SH-SY5Y (cell line): ENCODE results near the gene LARP1.

Source experiments
- GATA2 ChIP-seq: IDR thresholded peaks from 2 replicates; pipeline ENCODE4 v1.6.1; 2011; ENCODE audit warnings: mild to moderate bottlenecking, low read depth, low read length
- GATA3 ChIP-seq: IDR thresholded peaks from 2 replicates; pipeline ENCODE4 v1.6.1; 2011; ENCODE audit warnings: low read depth, mild to moderate bottlenecking, low read length, moderate library complexity

DNA sequence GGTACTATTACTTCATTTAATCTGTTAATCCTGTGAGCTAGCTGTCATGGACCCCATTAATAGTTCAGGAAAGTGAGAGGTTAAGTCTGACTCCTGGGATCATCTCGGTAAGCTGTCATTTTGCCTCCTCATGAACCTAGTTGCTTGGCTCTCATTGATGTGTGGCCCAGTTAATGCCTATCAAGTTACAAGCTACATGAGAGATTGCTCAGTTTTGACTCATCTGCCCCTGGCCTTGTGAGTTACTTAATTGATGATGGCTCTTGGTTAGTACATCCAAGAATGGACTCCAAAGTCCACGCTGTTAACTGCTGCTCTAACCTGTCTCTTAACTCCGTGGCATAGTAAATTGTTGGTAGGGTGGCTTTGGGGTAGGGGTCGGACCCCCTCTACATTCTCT is 23.9 kb downstream of the LARP1 start:
- TF ChIP-seq GATA2: no peak
- TF ChIP-seq GATA3: no peak
